Uterus (tissue), 2 donors: ENCODE measurements around the gene YIPF5.

ENCODE experiments used
- POLR2A ChIP-seq, 2 donors: fragments of 450-650 bp; IDR thresholded peaks; one replicate each; pipeline ENCODE4 v1.6.1; 2016; ENCODE audit warnings: antibody characterized with exemption in 2 of 2, mild to moderate bottlenecking in 1 of 2, moderate library complexity in 1 of 2
- TF ChIP-seq, protein P1 (sequence below), 4 experiments: fragments of 200-600 bp in 2 of 4; fragments of 450-650 bp in 2 of 4; sonication (generic) in 2 of 4; IDR thresholded peaks; one replicate each; pipeline ENCODE4 v1.5.1; 2016 to 2019; ENCODE audit warnings: antibody characterized with exemption in 4 of 4, mild to moderate bottlenecking in 2 of 4, moderate library complexity in 1 of 4

- TF ChIP-seq, protein P1, sequence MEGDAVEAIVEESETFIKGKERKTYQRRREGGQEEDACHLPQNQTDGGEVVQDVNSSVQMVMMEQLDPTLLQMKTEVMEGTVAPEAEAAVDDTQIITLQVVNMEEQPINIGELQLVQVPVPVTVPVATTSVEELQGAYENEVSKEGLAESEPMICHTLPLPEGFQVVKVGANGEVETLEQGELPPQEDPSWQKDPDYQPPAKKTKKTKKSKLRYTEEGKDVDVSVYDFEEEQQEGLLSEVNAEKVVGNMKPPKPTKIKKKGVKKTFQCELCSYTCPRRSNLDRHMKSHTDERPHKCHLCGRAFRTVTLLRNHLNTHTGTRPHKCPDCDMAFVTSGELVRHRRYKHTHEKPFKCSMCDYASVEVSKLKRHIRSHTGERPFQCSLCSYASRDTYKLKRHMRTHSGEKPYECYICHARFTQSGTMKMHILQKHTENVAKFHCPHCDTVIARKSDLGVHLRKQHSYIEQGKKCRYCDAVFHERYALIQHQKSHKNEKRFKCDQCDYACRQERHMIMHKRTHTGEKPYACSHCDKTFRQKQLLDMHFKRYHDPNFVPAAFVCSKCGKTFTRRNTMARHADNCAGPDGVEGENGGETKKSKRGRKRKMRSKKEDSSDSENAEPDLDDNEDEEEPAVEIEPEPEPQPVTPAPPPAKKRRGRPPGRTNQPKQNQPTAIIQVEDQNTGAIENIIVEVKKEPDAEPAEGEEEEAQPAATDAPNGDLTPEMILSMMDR (IDR thresholded peaks at IDR 0.05), result no peak
- no peak for TF ChIP-seq POLR2A (IDR thresholded peaks at IDR 0.05)
Observed at GRCh38 chr5:144120661-144121180, 49.7 kb downstream of the YIPF5 start.
